Heart left ventricle (tissue), 16 donors: ENCODE data around the gene RPL34. TPM values are rescaled to one million over a fixed set of nuclear protein-coding genes. Genes with fewer than 3 reads are reported as not detected.

Source experiments
- ATAC-seq, 4 donors: fragments of 200-7000 bp; cut with Tn5 transposase; one replicate each; pipeline ENCODE4 v1.9.1; 2020 to 2022; ENCODE audit warnings: moderate library complexity in 4 of 4, mild to moderate bottlenecking in 3 of 4, moderate number of reproducible peaks in 1 of 4
- DNase-seq, 5 donors: peaks; one replicate each; pipeline ENCODE4 v3.0.0-alpha.2; 2020
- H3K27ac ChIP-seq, 12 donors: fragments of 200-600 bp; sonication (generic) in 4 of 12; one replicate each; pipeline versions ENCODE4 v1.5.0 to v1.8.0; 2016 to 2022; ENCODE audit warnings: mild to moderate bottlenecking in 2 of 12
- H3K27me3 ChIP-seq, 9 donors: fragments of 200-600 bp; sonication (generic) in 2 of 9; one replicate each; pipeline versions ENCODE4 v1.5.1 to v1.8.0; 2016 to 2022; ENCODE audit warnings: mild to moderate bottlenecking in 3 of 9
- H3K36me3 ChIP-seq, 9 donors: fragments of 200-600 bp; sonication (generic) in 2 of 9; one replicate each; pipeline versions ENCODE4 v1.5.0 to v1.8.0; 2018 to 2022; ENCODE audit warnings: mild to moderate bottlenecking in 2 of 9
- H3K4me1 ChIP-seq, 12 donors: fragments of 200-600 bp; sonication (generic) in 4 of 12; one replicate each; pipeline versions ENCODE4 v1.5.0 to v1.8.0; 2016 to 2022; ENCODE audit warnings: mild to moderate bottlenecking in 3 of 12
- H3K4me3 ChIP-seq, 12 donors: fragments of 200-600 bp; sonication (generic) in 4 of 12; one replicate each; pipeline versions ENCODE4 v1.5.0 to v1.8.0; 2017 to 2022; ENCODE audit warnings: mild to moderate bottlenecking in 9 of 12, moderate library complexity in 4 of 12
- H3K9me3 ChIP-seq, 12 donors: fragments of 200-600 bp; sonication (generic) in 4 of 12; one replicate each; pipeline versions ENCODE4 v1.5.0 to v1.8.0; 2016 to 2022; ENCODE audit warnings: mild to moderate bottlenecking in 1 of 12
- CTCF ChIP-seq, 12 donors: fragments of 200-600 bp; sonication (generic) in 4 of 12; IDR thresholded peaks; one replicate each; pipeline versions ENCODE4 v1.5.0 to v1.8.0; 2018 to 2022; ENCODE audit warnings: antibody characterized with exemption in 12 of 12, mild to moderate bottlenecking in 5 of 12
- POLR2A ChIP-seq, 2 donors: fragments of 450-650 bp; IDR thresholded peaks; one replicate each; pipeline ENCODE4 v1.6.1; 2017; ENCODE audit warnings: antibody characterized with exemption in 2 of 2, mild to moderate bottlenecking in 2 of 2, moderate library complexity in 2 of 2
- WGBS, 4 donors: extraction: QIAGEN DNeasy Blood & Tissue Kit in 2 of 4; methylation state at CpG; one replicate each; pipeline versions ENCODE4 v1.1.5 to v1.1.7; 2013 to 2018; 5-methylcytosine and 5-hydroxymethylcytosine counted together
- intact Hi-C, 10 donors: fragments of 100-400 bp; cut with DNase I; formaldehyde crosslinking; loops; one replicate each; pipeline versions ENCODE4 v1.11.1 to v1.14.2; 2022
- polyA plus RNA-seq, 2 donors: library from polyadenylated mRNA; stranded (reverse); fragments of 200-250 nt; gene quantifications; one replicate each; pipeline ENCODE4 v1.2.3, GENCODE V29; 2013
- total RNA-seq, 9 donors: library from RNA; depleted of rRNA in 2 of 9; stranded (reverse); fragments of >200 nt in 2 of 9; fragmentation: NEBNext Ultra II Directional in 3 of 9; extraction: Animal tissue kit (Norgen Biotek cat#: 25700) in 3 of 9; gene quantifications; one replicate each; pipeline versions ENCODE4 v1.1.0 to v1.2.4, GENCODE V29; 2016 to 2023
- donor health status: ischemic (EF 13 %, LVEDD 7.1; RV severe dilation, severe dysfunction).
- donor health status: healthy with polysubstance abuse.
- donor health status: DM: no; HTN: yes; CAD: no.
- donor health status: DM: no; HTN: no; CAD: no.
- donor health status: ischemic (EF 25% LVEDD 6.9; RV normal size, moderate dysfunction).
- donor health status: ischemic (EF 25% LVEDD 5.7; RV mildly dilated, moderate dysfunction).
- donor health status: healthy.
- donor health status: DM: yes; HTN: yes; CAD: no.
- donor health status: ischemic (EF 35%, LVEDD 5.7; RV mildly dilated, moderate dysfunction).
- donor health status: nonischemic (EF 11% LVEDD 7.7; RV severe dilation, severe dysfunction).
- donor health status: DM: yes; HTN: yes; CAD: no.
- donor health status: PGD.
- donor health status: ischemic (EF 29% LVEDD 5.4; RV normal size, mild dysfunction).
- donor health status: nonischemic (EF 23%, LVEDD 6.1; RV moderate dilation, normal function).

RPL34 gene
- total and polyA plus RNA-seq, 11 donors: 334 to 2,969 (median 759) TPM

- 5 to 9% (median 7%) methylated on average over 9 of the region's 9 CpGs for WGBS, 4 donors
- Histone ChIP-seq H3K36me3 (peaks cover 0 to 10% (median 8%) of the 10 kb centered on the region in 9 donors), H3K4me3 (peak overlapping the region; percentile 56 to 92 (median 78)), H3K9me3 (no peaks in the 10 kb centered on the region), H3K27me3 (no peaks in the 10 kb centered on the region), H3K27ac (peak overlapping the region; percentile 79 to 93 (median 87)), H3K4me1 (peaks cover 3 to 25% (median 17%) of the 10 kb centered on the region in 12 donors)
- DNase-seq: no peak
- ATAC-seq: peak in 1 of 4 donors; percentile 44
- TF ChIP-seq POLR2A (IDR thresholded peaks at IDR 0.05): no peak
- TF ChIP-seq CTCF (IDR thresholded peaks at IDR 0.05): no peak
- intact Hi-C loops: loop anchor here in 3 of 10 donors (2.0 kb wide), 1 partner anchor 30 kb away; the partner anchor contains the start of gene RPL34 (in 3 of the 3)
Observed at GRCh38 chr4:108651014-108651791, 30.8 kb downstream of the RPL34 start.

- intact Hi-C loops: no loop called here
- Histone ChIP-seq H3K36me3 (peaks cover 0 to 95% (median 77%) of the 10 kb centered on the region in 9 donors), H3K9me3 (no peaks in the 10 kb centered on the region), H3K27ac (no peak overlapping the region), H3K4me3 (no peak overlapping the region), H3K4me1 (no peaks in the 10 kb centered on the region), H3K27me3 (no peaks in the 10 kb centered on the region)
- DNase-seq: no peak
- 66 to 77% (median 73%) methylated on average over 3 of the region's 3 CpGs for WGBS, 4 donors
- no peak for TF ChIP-seq POLR2A (IDR thresholded peaks at IDR 0.05)
- TF ChIP-seq CTCF (IDR thresholded peaks at IDR 0.05): no peak
- no peak for ATAC-seq
Observed at GRCh38 chr4:108662629-108663028, 42.3 kb downstream of the RPL34 start.

DNA sequence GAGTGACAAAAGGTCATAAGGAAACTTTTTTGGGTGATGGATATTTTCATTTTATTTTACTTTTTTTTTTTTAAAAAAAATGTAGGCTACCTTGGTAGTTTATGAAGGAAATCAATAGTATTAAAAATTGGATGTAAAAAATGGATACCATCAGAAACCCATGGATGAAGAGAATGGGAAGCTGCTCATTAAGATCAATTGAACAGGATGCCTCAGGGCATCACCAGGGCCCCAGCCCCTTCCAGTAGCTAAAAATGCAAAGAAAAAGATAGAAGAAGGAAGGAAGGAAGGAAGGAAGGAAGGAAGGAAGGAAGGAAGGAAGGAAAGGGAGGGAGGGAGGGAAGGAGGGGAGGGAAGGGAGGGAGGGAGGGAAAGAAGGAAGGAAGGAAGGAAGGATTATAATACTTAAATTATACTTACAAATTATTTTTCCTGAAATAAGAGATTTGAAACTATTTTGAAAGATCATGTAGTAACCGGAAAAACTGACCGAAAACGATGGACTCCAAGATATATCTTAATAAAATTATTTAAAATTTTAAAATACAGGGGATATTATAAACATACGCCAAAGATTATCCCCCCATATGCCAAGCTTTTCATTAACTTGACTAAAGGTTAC, 54.1 kb downstream of the RPL34 start:
- no peaks in the 10 kb centered on the region for H3K27me3 ChIP-seq
- TF ChIP-seq CTCF (IDR thresholded peaks at IDR 0.05) (no peak), POLR2A (IDR thresholded peaks at IDR 0.05) (no peak)
- no peak overlapping the region for H3K4me3 ChIP-seq
- ATAC-seq (no peak), DNase-seq (no peak)
- no peaks in the 10 kb centered on the region for H3K4me1 ChIP-seq
- intact Hi-C loops: no loop called here
- H3K36me3 ChIP-seq: peaks cover 0 to 32% (median 5%) of the 10 kb centered on the region in 9 donors
- 72 to 87% (median 72%) methylated on average over 4 of the region's 4 CpGs for WGBS, 4 donors
- no peaks in the 10 kb centered on the region for H3K9me3 ChIP-seq
- H3K27ac ChIP-seq: no peak overlapping the region

Other genes with a start within 250 kb of the RPL34 start
- gene OSTC, start 30.0 kb downstream of the RPL34 start, total RNA-seq: 10 to 100 TPM; 20.5 to 56.7 (median 28.7) TPM
- 100 to 1,000 TPM in 1 of 2 donors, 10 to 100 TPM in 1; 32.4 to 146 TPM for gene OSTC, start 30.0 kb downstream of the RPL34 start, polyA plus RNA-seq
- 10 to 100 TPM in 1 of 9 donors, 1 to 10 TPM in 8; 2.2 to 11.5 (median 8.0) TPM for gene ETNPPL, start 142.5 kb downstream of the RPL34 start, total RNA-seq
- 1 to 10 TPM; 4.0 to 5.6 TPM for gene ETNPPL, start 142.5 kb downstream of the RPL34 start, polyA plus RNA-seq